Mucosa of descending colon (tissue), 3 donors: Measurements from ENCODE around the gene ASPM. TPM values are rescaled to one million over a fixed set of nuclear protein-coding genes. Genes with fewer than 3 reads are reported as not detected.

Source experiments
- ATAC-seq: fragments of 200-7000 bp; cut with Tn5 transposase; one replicate; pipeline ENCODE4 v1.9.1; 2020; ENCODE audit warnings: mild to moderate bottlenecking, moderate library complexity
- DNase-seq, 3 donors: peaks; one replicate each; pipeline ENCODE4 v3.0.0-alpha.2; 2020
- H3K36me3 ChIP-seq: fragments of 200-600 bp; one replicate; pipeline ENCODE4 v1.8.0; 2021; ENCODE audit warnings: low read depth, mild to moderate bottlenecking
- H3K4me1 ChIP-seq: fragments of 200-600 bp; one replicate; pipeline ENCODE4 v1.8.0; 2021; ENCODE audit warnings: low read depth, mild to moderate bottlenecking
- H3K4me3 ChIP-seq: fragments of 200-600 bp; one replicate; pipeline ENCODE4 v1.8.0; 2021; ENCODE audit warnings: mild to moderate bottlenecking
- H3K9me3 ChIP-seq: fragments of 200-600 bp; one replicate; pipeline ENCODE4 v1.8.0; 2021; ENCODE audit warnings: mild to moderate bottlenecking
- intact Hi-C, 2 donors: fragments of 100-400 bp; cut with DNase I in 1 of 2; cut with micrococcal nuclease in 1 of 2; formaldehyde crosslinking; loops; one replicate each; pipeline versions ENCODE4 v1.11.0 to v1.11.1; 2022; cut with DNase I, micrococcal nuclease
- long read RNA-seq, 2 donors: library from polyadenylated mRNA; unstranded; transcript quantifications; one replicate each; pipeline ENCODE4 v2.0.0, GENCODE V29; 2019 to 2021
- total RNA-seq, 3 donors: library from RNA; stranded (reverse); fragmentation: NEBNext Ultra II Directional in 2 of 3; extraction: Animal tissue kit (Norgen Biotek cat#: 25700) in 2 of 3; gene quantifications; one replicate each; pipeline versions ENCODE4 v1.2.1 to v1.2.4, GENCODE V29; 2021 to 2023
- TF ChIP-seq, protein P1 (sequence below): fragments of 200-600 bp; IDR thresholded peaks from one replicate; pipeline ENCODE4 v1.8.0; 2022; ENCODE audit warnings: antibody characterized with exemption, mild to moderate bottlenecking
- donor health status: DM: no; HTN: no; CAD: no; lungs with moderate emphysema.
- donor health status: DM: no; HTN: no; CAD: no.
- donor health status: DM: no; HTN: yes; CAD: no.

The ASPM gene, protein sequence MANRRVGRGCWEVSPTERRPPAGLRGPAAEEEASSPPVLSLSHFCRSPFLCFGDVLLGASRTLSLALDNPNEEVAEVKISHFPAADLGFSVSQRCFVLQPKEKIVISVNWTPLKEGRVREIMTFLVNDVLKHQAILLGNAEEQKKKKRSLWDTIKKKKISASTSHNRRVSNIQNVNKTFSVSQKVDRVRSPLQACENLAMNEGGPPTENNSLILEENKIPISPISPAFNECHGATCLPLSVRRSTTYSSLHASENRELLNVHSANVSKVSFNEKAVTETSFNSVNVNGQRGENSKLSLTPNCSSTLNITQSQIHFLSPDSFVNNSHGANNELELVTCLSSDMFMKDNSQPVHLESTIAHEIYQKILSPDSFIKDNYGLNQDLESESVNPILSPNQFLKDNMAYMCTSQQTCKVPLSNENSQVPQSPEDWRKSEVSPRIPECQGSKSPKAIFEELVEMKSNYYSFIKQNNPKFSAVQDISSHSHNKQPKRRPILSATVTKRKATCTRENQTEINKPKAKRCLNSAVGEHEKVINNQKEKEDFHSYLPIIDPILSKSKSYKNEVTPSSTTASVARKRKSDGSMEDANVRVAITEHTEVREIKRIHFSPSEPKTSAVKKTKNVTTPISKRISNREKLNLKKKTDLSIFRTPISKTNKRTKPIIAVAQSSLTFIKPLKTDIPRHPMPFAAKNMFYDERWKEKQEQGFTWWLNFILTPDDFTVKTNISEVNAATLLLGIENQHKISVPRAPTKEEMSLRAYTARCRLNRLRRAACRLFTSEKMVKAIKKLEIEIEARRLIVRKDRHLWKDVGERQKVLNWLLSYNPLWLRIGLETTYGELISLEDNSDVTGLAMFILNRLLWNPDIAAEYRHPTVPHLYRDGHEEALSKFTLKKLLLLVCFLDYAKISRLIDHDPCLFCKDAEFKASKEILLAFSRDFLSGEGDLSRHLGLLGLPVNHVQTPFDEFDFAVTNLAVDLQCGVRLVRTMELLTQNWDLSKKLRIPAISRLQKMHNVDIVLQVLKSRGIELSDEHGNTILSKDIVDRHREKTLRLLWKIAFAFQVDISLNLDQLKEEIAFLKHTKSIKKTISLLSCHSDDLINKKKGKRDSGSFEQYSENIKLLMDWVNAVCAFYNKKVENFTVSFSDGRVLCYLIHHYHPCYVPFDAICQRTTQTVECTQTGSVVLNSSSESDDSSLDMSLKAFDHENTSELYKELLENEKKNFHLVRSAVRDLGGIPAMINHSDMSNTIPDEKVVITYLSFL (N-terminal part only)
- 10 to 100 TPM in 1 of 3 donors, 1 to 10 TPM in 2; 1.3 to 10.9 (median 3.1) TPM for total RNA-seq
- long read RNA-seq, donor 1, result 0 reads
- long read RNA-seq, donor 2, partial matches to known transcripts, result 2 of 3 reads
- long read RNA-seq, donor 2, other reads (novel, unspliced or antisense), result 1 of 3 reads

DNA sequence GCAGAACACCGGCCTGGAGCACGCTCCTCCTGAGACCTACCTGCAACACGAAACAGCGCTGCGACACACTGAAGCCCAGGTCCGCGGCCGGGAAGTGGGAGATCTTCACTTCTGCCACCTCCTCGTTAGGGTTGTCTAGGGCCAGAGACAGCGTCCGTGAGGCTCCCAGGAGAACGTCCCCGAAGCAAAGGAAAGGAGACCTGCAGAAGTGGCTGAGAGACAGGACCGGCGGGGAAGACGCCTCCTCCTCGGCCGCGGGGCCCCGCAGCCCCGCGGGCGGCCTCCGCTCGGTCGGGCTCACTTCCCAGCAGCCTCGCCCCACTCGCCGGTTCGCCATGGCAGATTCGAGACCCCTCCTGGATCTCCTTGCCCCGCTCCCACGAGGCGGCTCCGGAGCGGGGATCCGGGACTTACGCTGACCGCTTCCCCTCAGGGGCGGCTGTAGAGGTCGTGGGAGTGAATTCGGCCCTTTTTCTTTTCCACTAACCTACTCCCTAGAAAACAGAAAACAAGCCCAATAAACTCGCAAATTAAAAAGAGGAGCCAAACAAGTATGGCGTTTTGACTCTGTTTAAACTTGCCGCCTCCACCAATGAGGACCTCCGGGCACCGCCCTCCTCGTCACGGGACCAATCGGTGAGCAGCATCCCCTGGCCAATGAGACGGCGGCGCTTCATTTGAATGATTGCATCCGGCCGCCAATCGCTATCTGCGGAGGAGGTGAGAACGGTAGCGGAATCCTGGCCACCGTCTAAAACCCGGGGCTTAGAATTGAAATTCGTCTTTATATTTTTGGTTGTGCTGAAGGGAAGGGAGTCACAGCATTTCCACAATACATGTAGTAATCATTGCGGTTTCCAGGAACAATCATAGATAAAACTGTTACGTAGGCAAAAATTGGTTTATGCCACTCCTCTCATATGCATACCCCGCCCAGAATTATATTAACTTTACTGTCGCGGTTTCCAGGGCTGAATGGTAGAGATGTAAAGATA lies at the start of gene ASPM:
ASPM (minus strand) TSS at position 569 of the 995 bp plus-strand sequence; CDS start at position 337, 232 bp downstream.
- Histone ChIP-seq H3K36me3 (no peaks in the 10 kb centered on the region), H3K4me3 (peak within 1 kb of the TSS; percentile 33), H3K4me1 (peaks cover 2% of the 10 kb centered on the region), H3K9me3 (no peaks in the 10 kb centered on the region)
- peak; percentile 95 to 96 (median 96) for DNase-seq
- intact Hi-C loops, result no loop called here
- TF ChIP-seq, protein P1, sequence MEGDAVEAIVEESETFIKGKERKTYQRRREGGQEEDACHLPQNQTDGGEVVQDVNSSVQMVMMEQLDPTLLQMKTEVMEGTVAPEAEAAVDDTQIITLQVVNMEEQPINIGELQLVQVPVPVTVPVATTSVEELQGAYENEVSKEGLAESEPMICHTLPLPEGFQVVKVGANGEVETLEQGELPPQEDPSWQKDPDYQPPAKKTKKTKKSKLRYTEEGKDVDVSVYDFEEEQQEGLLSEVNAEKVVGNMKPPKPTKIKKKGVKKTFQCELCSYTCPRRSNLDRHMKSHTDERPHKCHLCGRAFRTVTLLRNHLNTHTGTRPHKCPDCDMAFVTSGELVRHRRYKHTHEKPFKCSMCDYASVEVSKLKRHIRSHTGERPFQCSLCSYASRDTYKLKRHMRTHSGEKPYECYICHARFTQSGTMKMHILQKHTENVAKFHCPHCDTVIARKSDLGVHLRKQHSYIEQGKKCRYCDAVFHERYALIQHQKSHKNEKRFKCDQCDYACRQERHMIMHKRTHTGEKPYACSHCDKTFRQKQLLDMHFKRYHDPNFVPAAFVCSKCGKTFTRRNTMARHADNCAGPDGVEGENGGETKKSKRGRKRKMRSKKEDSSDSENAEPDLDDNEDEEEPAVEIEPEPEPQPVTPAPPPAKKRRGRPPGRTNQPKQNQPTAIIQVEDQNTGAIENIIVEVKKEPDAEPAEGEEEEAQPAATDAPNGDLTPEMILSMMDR, result no peak
- peak; percentile 100 for ATAC-seq

DNA sequence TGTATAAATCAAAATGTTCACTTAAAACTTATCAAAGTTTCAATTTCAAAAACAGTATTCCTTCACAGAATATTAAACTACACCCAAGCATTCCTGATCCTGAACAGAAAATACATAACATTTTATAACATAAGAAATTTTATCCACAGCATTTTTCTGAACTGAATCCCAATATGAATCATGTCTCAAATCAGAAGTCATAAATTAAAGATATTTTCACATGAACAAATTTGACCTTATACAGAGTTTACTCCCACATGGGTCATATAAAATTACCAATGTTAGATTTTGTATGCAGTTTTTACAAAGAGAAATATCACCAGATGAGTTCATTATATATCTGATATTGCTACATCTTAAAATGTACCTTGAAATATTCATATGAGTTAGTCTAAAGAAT lies 48.6 kb upstream of the ASPM start:
- no peak for ATAC-seq
- Histone ChIP-seq H3K36me3 (no peaks in the 10 kb centered on the region), H3K9me3 (no peaks in the 10 kb centered on the region), H3K4me3 (no peak overlapping the region), H3K4me1 (peaks cover 16% of the 10 kb centered on the region)
- intact Hi-C loops, result no loop called here
- TF ChIP-seq, protein P1, result no peak
- no peak for DNase-seq

DNA sequence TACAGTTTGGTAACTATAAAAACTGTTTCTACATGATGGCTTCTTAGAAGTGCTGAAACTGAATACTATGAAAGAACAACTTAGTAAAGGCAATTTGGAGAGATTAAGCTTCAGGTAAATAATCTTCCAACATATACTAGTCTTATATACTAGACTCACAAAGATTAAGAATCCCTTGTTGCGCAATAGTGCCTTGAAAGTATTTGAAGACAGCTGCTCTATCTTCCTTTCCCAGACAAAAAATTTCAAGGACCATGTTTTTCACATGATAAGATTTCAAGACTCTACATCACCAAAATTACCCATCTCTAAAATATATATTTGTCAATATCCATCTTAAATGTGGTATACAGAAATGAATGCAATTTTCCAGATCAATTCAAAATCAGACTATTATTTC lies 37.7 kb upstream of the ASPM start:
- intact Hi-C loops, result no loop called here
- Histone ChIP-seq H3K4me3 (no peak overlapping the region), H3K36me3 (peaks cover 4% of the 10 kb centered on the region), H3K4me1 (no peaks in the 10 kb centered on the region), H3K9me3 (no peaks in the 10 kb centered on the region)
- ATAC-seq (no peak), DNase-seq (no peak)
- TF ChIP-seq, protein P1, result no peak

DNA sequence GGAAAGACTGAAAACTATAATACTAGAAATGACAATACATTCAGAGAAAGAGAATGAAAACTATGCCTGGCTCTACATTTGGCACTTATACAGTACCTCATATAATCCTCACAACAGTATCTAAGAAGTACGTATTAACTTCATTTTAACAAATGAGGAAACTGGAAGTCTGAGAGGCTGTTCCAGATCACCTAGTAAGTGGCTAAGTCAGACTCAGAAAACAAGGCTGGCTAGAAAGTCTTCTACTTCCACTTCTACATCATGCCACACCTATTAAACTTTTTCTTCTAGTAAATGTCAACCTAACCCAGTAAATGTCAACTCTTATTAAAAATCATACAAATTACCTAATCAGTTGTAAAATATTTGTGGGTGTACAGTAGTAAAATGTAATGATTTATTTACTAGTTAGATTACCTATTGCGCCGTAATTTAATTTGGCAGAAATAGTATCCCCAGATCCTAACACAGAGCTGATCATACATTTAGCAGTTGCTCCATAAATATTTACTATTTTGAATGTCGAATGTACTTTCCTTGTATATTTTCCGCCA lies 36.8 kb upstream of the ASPM start:
- ATAC-seq (no peak), DNase-seq (no peak)
- intact Hi-C loops, result no loop called here
- Histone ChIP-seq H3K9me3 (no peaks in the 10 kb centered on the region), H3K4me3 (no peak overlapping the region), H3K4me1 (no peaks in the 10 kb centered on the region), H3K36me3 (peaks cover 4% of the 10 kb centered on the region)
- TF ChIP-seq, protein P1, result no peak
